Measurements from ENCODE around the gene CDH22.

The CDH22 gene

GRCh38 chr20:46188866-46189541, 119.3 kb downstream of the CDH22 start:
- DNase-seq, result no peak

DNA sequence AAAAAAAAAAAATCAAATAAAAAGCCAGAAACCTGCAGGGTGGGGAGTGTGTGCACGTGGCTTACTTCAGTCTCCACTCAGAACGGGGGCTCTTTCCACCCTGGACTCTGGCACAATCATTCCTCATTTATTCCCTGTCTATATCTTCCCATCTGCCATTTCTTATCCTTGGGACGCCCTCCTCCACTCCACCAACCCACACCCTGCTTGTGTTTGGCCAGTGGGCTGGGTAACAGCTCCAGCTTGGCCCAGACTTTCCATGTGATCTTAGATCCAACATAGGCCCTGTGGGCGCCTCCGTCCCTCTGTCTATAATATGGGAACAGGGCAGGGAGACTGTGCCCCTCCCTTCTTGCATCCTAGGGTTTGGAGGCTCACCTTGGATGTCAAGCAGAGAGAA, 122.1 kb downstream of the CDH22 start:
- DNase-seq, result no peak

DNA sequence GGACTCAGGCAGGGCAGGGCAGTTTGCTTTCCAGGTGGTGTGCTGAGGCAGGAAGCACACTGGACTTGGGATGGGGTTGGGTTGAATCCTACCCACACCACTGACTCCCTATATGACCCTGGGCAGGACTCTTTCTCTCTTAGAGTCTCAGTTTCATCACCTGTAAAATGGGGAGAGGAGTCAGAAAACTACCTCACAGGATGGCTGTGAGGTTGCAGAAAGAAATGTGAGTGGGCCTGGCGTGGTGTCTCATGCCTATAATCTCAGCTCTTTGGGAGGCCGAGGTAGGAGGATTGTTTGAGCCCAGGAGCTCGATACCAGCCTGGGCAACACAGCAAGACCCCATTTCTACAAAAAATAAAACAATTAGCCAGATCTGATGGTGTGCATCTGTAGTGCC, 122.9 kb downstream of the CDH22 start:
- no peak for DNase-seq

DNA sequence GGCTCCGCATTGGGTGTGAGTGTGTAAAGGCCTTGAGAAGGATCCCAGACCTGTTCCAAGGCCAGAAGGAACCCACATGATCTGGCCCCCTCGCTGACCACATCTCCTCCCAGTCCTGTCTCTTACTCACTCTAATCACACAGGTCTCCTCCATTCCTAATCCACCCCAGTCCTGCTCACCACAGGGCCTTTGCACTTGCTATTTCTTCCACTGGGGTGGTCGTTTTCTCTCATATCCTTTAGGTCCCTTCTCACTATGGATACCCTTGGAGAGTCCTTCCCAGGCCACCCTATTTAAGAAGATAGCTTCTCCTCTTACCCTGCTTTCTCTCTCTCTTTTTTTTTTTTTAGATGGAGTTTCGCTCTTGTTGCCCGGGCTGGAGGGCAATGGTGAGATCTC, 124.5 kb downstream of the CDH22 start:
- DNase-seq, result no peak

GRCh38 chr20:46182276-46183200, 125.8 kb downstream of the CDH22 start:
- DNase-seq, result no peak

- DNase-seq, result no peak
Observed at GRCh38 chr20:46179862-46180261, 128.4 kb downstream of the CDH22 start.

- DNase-seq, result no peak
Observed at GRCh38 chr20:46178891-46179290, 129.4 kb downstream of the CDH22 start.

DNA sequence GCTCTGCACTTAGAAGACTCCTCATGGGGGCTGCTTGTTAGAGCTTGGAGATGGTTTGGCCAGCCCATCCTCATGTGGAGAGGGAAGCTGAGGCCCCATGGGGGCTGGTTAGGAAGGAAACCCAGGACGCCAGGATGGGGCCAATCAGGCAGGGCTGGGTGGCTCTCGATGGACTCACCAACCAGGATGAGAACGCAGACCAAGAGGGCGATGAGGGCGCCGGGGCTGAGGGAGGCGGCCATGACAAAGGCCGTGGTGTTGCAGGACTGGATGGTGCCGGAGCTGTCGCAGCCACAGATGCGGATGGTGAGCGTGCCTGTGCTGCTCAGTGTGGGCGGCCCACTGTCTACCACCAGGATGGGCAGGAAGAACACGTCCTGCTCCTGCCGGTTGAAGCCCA, 130.5 kb downstream of the CDH22 start:
- no peak for DNase-seq

GRCh38 chr20:46176739-46177378, 131.4 kb downstream of the CDH22 start:
- no peak for DNase-seq

DNA sequence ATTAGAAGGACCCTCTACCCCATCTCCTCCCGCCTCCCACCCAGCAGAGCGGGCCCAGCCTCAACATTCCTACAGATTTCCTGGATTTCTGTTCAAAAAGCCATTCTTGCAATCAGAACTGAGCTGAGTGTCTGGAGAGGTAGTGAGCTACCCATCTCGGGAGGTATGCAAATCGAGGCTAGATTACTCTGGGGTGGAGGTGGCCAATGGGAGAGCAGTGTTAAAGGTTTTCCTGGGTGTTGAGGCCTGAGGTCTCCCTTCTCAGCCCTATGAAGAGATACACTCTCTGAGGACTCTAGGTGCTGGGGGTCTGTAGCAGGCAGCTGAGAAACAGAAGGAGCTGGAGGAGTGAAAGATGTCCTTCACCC, 133.2 kb downstream of the CDH22 start:
- DNase-seq, result no peak

GRCh38 chr20:46174469-46175126, 133.7 kb downstream of the CDH22 start:
- no peak for DNase-seq

DNA sequence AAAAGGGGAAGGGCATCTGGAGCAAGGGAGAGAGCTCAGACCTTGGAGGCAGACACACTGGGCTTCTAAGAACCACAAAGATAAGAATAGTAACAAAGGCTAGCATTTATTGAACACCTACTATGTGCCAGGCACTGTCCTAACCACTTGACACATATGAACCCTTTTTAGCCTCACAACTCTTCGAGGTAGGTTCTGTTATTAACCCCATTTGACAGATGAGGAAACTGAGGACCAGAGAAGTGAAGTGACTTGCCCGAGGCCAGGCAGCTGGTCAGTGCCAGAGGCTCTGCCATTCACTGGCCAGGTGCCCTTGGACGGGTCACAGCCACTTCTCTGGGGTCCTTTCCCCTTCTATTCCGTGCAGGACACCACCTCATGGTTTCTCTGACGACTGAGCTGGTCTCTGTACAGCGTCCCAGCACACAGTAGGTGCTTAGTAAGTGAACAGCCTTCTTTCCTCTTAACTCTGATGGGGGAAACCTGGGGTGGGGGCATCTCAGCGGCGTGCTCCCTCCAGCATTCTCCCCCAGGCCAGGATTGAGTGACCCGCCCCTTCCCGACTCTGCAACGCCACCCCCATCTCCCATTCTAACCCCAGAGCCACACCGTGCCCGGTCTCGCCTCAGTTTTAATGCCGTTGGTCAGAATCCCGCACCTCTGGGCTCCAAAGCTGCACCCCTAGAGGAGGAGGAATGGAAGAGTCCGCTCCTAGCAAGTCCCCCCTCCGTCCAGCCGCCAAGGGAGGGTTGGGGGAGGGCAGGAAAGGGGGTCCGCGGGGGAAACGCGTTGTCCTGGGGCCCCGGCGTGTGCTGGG, 134.4 kb downstream of the CDH22 start:
- no peak for DNase-seq

DNA sequence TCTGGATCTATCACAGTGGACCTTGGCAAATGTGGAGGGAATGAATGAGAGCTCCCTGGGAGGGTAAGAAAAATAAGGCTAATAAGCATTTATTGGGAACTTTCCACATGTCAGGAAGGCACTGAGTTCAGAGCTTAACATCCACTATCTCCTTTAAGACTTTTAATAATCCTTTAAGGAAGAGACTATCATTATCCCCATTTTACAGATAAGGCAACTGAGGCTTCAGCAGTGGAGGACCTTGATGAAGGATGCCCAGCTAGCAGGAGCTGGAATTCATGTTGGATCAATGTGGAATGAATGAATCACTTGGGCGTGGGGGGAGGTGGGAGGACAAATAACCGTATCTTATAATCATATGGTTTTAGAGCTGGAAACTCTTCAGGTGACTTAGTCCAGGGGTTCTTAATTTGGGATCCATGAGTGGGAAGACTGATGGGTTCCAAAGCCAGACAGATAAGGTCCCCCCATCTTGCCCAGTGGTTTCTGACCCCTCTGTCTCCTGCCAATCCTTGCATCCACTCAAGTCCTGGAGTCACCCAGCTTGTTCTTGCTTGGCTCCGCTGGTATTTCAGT, 135.2 kb downstream of the CDH22 start:
- DNase-seq, result no peak

DNA sequence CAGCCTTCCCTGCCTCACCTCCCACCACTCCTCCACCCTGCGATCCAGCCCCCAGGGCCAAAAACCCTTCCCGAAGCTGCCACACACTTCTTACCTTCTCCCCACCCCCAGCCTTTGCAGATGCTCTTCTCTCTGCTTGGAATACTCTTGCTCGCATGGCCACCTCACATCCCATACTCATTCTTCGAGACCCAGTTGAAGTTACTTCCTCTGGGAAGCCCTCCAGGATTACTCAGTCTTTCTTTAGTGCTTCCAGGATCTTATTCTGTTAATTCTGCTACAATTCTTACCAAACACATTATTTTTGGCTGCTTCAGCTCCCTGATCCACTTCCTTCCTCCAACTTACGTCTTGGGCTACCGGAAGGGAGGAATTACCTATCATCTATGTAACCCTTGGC, 135.8 kb downstream of the CDH22 start:
- DNase-seq, result no peak

- DNase-seq, result no peak
Observed at GRCh38 chr20:46171909-46172308, 136.4 kb downstream of the CDH22 start.

DNA sequence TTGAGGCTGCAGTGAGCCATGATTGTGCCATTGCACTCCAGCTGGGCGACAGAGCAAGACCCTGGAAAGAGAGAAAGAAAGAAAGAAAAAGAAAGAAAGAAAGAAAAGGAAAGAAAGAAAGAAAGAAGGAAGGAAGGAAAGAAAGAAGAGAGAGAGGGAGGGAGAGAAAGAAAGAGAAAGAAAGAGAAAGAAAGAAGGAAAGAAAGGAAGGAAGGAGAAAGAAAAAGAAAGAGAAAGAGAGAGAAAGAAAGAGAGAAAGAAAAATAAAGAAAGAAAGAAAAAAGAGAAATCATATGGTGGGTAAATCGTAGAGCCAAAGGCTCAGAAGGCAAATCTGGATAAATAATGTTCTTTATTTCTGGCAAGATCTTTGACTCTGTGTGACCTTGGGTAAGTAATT, 136.8 kb downstream of the CDH22 start:
- DNase-seq, result no peak

- DNase-seq, result no peak
Observed at GRCh38 chr20:46169245-46170171, 138.8 kb downstream of the CDH22 start.

DNA sequence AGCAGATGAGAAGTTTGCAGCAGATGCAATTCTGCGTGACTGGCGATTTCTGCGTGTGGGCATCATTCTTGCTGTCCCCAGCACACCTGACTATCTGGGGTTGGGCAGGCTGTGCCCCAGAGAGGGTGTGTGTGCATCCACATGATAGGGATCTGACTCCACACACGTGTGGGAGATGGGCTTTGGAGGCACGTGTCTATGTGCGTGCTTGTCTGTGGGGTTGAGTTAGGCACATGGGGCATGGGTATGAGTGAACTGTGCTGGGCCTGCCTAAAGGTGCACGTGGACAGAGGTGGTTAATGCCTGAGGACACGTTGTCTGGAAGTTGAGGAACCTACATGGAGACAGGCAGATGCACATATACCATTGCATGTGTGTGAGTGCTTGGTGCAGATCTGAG, 139.9 kb downstream of the CDH22 start:
- no peak for DNase-seq

- DNase-seq, result no peak
Observed at GRCh38 chr20:46167080-46167479, 141.2 kb downstream of the CDH22 start.

GRCh38 chr20:46164254-46164653, 144.0 kb downstream of the CDH22 start:
- no peak for DNase-seq

- no peak for DNase-seq
Observed at GRCh38 chr20:46161921-46162320, 146.4 kb downstream of the CDH22 start.
